Neutrophil (primary cell): Measurements from ENCODE around the gene KRT81.

Experiments
- H3K27ac ChIP-seq: fragments of 200-600 bp; sonication (generic); 2 replicates; pipeline ENCODE4 v1.5.1; 2016; ENCODE audit warnings: mild to moderate bottlenecking, moderate library complexity
- H3K27me3 ChIP-seq: fragments of 200-600 bp; sonication (generic); 2 replicates; pipeline ENCODE4 v1.6.0; 2016; ENCODE audit warnings: mild to moderate bottlenecking
- H3K36me3 ChIP-seq: fragments of 200-600 bp; sonication (generic); 2 replicates; pipeline ENCODE4 v1.5.1; 2017
- H3K4me1 ChIP-seq, 2 experiments: fragments of 200-600 bp in 1 of 2; sonication (generic) in 1 of 2; 1 replicate in 1 of 2; 2 replicates in 1 of 2; pipeline versions ENCODE4 v1.5.1 to v1.6.1; 2013 to 2016; ENCODE audit warnings: low read depth in 1 of 2, low read length in 1 of 2, mild to moderate bottlenecking in 1 of 2, moderate library complexity in 1 of 2; ENCODE audit not compliant: control insufficient read depth in 1 of 2, insufficient read depth in 1 of 2
- H3K4me3 ChIP-seq, 2 experiments: fragments of 200-600 bp in 1 of 2; sonication (generic) in 1 of 2; 1 replicate in 1 of 2; 2 replicates in 1 of 2; pipeline ENCODE4 v1.5.1; 2013 to 2016; ENCODE audit warnings: low read depth in 1 of 2, low read length in 1 of 2, mild to moderate bottlenecking in 1 of 2, moderate library complexity in 1 of 2
- H3K9me3 ChIP-seq: fragments of 200-600 bp; sonication (generic); 2 replicates; pipeline ENCODE4 v1.5.1; 2016
- TF ChIP-seq, protein P1 (sequence below): fragments of 200-600 bp; sonication (generic); IDR thresholded peaks from 2 replicates; pipeline ENCODE4 v1.5.1; 2016; ENCODE audit warnings: antibody characterized with exemption

KRT81 gene

GRCh38 chr12:52327830-52328500 lies 36.6 kb upstream of the KRT81 start:
- Histone ChIP-seq H3K4me3 (no peak overlapping the region), H3K27ac (no peak overlapping the region), H3K9me3 (no peaks in the 10 kb centered on the region), H3K4me1 (no peaks in the 10 kb centered on the region), H3K27me3 (peaks cover 68% of the 10 kb centered on the region), H3K36me3 (no peaks in the 10 kb centered on the region)
- TF ChIP-seq, protein P1, sequence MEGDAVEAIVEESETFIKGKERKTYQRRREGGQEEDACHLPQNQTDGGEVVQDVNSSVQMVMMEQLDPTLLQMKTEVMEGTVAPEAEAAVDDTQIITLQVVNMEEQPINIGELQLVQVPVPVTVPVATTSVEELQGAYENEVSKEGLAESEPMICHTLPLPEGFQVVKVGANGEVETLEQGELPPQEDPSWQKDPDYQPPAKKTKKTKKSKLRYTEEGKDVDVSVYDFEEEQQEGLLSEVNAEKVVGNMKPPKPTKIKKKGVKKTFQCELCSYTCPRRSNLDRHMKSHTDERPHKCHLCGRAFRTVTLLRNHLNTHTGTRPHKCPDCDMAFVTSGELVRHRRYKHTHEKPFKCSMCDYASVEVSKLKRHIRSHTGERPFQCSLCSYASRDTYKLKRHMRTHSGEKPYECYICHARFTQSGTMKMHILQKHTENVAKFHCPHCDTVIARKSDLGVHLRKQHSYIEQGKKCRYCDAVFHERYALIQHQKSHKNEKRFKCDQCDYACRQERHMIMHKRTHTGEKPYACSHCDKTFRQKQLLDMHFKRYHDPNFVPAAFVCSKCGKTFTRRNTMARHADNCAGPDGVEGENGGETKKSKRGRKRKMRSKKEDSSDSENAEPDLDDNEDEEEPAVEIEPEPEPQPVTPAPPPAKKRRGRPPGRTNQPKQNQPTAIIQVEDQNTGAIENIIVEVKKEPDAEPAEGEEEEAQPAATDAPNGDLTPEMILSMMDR, result no peak

DNA sequence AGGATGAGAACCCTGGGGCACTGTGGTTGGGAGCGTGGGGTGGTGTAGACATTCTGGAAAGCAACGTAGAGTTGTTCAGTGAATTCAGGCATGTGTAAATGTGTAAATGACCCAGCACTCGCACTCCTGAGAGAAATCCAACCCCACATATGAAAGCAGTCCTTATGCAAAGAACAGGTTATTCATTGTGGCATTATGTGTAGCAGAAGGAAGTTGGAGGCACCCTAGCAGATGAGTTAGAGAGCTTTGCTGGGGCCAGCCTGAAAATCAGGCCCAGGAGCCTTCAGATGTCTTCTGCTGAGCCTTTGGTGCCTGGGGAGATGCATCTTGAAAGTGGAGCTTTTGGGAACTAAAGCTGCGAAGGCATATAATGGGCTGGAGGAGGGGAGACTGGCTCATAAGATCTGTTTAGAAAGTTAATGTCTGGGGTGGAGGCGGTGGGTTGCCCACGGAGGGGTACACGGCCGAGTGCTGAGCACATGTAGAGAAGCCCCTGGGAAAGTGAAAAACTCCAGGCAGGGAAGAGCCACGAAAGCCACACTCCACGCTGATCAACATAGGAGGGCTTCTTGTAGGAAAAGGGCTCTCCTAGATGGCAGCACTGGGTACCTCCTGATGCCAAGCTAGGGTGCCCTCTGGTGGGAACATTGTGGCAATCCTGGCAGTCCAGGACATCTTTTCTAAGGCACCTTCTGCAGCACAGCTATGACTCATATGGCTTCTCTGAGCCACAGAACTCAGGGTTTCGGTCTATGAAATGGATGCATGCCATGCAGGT lies 35.9 kb upstream of the KRT81 start:
- H3K9me3 ChIP-seq, result no peaks in the 10 kb centered on the region
- no peak overlapping the region for H3K4me3 ChIP-seq
- peaks cover 73% of the 10 kb centered on the region for H3K27me3 ChIP-seq
- no peaks in the 10 kb centered on the region for H3K4me1 ChIP-seq
- H3K36me3 ChIP-seq, result no peaks in the 10 kb centered on the region
- TF ChIP-seq, protein P1, result no peak
- no peak overlapping the region for H3K27ac ChIP-seq

GRCh38 chr12:52324153-52324444 lies 32.8 kb upstream of the KRT81 start:
- peaks cover 78% of the 10 kb centered on the region for H3K27me3 ChIP-seq
- H3K4me1 ChIP-seq, result no peaks in the 10 kb centered on the region
- H3K36me3 ChIP-seq, result no peaks in the 10 kb centered on the region
- no peaks in the 10 kb centered on the region for H3K9me3 ChIP-seq
- no peak overlapping the region for H3K27ac ChIP-seq
- TF ChIP-seq, protein P1, result no peak
- no peak overlapping the region for H3K4me3 ChIP-seq

- Histone ChIP-seq H3K4me3 (no peak overlapping the region), H3K9me3 (no peaks in the 10 kb centered on the region), H3K4me1 (no peaks in the 10 kb centered on the region), H3K27me3 (peaks cover 83% of the 10 kb centered on the region), H3K27ac (no peak overlapping the region), H3K36me3 (no peaks in the 10 kb centered on the region)
- TF ChIP-seq, protein P1, result no peak
Measured at GRCh38 chr12:52323416-52324152, 32.2 kb upstream of the KRT81 start.

GRCh38 chr12:52323001-52323400 lies 31.7 kb upstream of the KRT81 start:
- Histone ChIP-seq H3K4me1 (no peaks in the 10 kb centered on the region), H3K27me3 (peaks cover 86% of the 10 kb centered on the region), H3K4me3 (no peak overlapping the region), H3K36me3 (no peaks in the 10 kb centered on the region), H3K27ac (no peak overlapping the region), H3K9me3 (no peaks in the 10 kb centered on the region)
- TF ChIP-seq, protein P1, result no peak
